ENCODE results near the gene DCPS.
"Not testable (repeated sequence)": the region's sequence is repeated elsewhere in the genome, so short reads cannot be mapped to it uniquely, and the experiment has no call there.

The DCPS gene

DNA sequence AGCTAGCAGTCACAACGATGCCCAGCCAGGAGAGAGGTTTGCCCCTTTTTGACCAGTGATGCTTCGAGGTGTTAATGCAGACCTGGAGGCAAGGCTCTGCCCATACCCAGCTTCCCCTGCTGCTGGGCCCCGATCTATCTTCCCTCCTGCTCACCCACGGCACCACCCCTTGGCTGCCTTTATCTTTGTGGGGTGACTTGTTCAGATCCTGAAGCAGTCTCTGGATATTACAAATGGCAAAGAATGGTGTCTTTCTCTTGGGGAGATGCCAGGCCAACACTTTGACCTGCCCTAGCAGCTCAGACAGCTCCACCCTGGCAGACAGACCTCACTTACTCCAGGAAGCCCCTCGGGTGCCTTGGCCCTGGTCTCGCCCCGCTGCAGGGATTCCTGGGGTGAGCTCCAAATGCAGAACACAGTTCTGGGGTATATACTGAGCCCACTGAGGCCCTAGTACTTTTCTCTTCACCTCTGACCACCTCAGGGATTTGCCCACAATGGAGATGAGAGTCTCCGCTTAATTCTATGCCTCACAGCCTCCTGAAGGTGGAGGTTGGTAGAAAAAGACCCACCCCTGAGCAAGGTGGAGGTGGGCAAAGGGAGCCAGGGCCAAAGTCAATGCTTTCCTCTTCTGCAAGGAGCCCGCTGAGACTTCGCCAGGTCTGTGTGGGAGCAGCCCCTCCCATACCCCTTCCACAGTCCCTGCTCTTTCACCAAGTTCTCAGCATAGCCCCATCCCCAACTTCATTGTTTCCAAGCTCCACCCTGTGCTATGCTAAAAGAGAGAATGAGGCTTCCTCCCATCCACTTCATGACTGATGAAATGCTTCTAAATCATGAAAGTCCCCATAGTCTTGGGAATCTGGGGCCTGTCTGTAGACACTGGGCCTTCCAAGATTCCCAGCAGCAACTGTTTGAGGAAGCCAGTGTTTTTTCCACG, 40.6 kb downstream of the DCPS start:
- DNase-seq = no peak

DNA sequence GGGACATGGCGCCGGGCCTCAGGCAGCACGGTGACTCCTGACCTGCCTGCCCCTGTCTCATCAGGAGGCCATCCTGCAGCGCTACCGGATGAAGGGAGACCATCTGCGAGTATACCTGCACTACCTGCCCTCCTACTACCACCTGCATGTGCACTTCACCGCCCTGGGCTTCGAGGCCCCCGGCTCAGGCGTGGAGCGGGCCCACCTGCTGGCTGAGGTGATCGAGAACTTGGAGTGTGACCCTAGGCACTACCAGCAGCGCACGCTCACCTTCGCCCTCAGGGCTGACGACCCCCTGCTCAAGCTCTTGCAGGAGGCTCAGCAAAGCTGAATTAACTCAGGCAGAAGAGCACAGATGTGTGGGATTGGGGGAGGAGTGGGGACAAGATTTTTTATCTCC, 41.4 kb downstream of the DCPS start:
- no peak for DNase-seq

DNA sequence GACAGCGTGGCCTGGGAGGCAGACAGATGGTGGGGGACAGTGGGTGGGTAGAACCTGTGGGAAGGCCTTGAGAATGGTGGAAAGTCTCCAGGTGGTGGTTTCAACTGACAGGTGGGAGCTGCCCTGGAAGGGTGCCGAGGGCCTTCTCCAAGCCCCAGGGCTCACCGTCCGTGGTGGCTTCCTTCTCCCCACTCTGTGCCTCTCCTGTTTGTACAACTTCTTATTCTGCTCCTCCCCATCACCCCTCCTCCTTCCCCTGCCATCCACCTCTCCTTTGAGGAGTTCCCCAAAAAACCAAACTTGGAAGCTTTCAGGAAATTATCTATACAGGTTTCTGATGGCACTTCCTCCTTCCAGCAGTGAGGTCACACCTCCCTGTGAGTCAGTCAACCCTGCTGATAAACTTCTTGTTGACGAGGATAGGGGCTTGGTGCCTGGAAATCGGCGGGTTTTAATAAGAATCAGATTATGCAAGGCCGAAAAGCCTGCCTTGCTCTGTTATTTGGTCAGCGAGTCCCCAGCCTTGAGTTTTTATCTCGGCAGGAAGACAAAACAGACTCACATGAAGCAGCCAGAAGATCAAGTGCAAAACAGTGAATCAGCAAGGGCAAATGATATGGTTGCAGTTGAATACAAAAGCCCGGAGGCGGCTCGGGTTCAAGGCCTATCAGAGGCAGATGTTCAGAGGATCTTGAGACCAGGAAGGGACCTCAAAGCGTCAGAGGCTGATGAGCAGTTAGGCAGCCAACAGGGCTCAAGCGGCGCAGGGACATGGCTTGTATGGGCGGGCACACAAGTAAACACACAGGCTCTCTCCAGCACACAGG, 42.1 kb downstream of the DCPS start:
- DNase-seq = peak in 1 of 51 donors; percentile 9

DNA sequence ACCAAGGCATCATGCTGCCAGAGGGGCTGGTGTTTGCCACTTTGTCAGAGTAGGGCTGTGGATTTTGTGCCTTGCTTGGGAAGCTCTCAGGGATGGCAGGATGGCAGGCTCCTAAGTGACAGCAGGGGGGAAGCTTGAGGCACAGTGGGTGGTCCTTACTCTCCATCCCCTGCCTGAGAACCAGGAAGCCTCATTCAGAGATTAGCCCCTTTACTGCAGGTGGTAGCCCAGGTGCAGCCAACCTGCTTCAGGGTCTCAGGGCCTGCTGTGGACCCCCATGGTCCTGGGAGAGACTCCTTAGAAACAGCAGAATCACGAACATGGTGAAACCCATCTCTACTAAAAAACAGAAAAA, 42.7 kb downstream of the DCPS start:
- no peak for DNase-seq

DNA sequence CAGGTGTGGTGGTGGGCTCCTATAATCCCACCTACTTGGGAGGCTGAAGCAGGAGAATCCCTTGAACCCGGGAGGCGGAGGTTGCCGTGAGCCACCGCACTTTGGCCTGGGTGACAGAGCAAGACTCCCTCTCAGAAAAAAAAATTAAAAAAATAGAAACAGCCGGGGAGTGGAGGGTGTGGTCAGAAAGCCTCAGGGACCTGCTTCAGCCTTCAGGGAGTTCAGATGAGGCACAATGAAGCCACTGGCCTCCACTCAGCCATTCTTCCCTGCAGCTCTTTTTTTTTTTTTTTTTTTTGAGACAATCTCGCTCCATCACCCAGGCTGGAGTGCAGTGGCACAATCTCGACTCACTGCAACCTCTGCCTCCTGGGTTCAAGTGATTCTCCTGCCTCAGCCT, 43.1 kb downstream of the DCPS start:
- not testable (repeated sequence) for DNase-seq

DNA sequence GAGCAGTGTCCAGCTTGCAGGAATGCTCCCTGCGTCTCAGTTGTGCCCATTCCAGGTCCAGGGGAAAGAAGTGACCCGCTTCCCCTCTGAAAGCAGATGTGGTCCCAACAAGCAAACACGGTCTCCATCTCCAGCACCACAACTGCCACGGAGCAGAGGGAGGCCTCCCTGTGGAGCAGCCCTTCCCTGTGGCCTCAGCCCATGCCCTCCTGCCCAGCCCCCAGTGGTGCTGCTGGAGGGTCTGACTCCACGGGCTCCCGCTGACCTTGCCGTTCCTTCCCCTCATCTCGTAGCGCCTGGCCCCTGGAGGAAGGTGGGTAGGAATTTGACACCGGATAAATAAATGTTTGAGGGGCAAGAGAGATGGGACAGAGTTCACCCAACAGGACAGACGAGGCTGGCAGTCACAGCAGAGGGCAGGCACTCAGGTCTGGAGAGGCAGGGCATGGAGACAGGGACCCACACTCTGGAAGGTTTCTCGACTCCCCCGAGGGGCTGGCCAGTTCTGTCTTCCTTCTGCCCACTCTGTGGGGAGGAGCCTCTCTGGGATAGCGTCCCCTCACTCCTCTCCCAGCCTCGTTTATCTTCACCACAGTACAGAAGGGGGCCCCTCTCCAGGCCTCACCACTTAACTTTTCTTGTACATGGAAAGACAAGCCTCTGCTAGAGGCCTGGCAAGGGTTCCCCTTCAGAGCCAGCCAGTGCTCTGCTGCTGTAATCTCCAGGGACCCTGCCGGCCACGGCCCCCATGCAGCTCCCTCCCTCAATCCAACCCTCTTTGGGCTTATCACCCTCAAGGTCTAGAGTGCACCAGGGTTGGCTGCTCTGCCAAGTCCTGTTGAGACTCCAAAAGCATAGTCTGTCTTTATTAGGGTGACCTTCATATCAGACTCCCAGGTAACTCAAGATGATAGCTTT, 44.1 kb downstream of the DCPS start:
- DNase-seq = no peak

DNA sequence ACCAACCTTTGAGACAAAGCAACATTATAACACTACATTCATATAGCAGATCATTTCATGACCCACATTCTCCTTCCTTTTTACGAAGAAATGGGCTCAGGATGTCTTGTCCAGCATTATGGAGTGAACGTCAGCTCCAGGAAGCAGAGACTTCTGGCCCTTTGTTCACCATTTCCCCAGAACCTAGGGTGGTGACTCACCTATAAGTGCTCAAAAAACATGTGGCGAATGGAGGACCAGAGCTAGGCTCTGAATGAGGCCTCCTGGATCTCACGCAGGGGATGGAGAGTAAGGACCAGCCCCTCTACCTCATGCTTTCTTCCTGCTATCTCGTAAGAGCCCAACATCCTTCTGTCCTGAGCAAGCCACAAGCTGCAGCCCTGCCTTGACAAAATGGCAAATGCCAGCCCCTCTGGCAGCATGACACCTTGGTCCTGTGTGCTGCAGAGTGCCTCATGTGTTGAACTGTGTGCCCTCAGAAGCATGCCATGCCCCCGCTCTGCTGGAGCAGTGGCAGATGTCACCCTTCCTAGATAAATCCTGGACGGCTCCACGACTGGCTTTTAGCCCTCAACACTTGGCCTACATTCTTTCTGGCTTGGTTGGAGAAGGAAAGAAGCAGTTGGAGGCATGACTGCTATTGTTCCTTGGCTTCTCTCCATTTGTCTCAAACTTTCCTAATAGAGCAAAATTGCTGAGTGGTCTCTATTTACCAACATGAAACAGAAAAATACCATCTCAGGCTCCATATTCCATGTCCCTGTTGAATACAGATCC, 45.1 kb downstream of the DCPS start:
- DNase-seq = no peak

DNA sequence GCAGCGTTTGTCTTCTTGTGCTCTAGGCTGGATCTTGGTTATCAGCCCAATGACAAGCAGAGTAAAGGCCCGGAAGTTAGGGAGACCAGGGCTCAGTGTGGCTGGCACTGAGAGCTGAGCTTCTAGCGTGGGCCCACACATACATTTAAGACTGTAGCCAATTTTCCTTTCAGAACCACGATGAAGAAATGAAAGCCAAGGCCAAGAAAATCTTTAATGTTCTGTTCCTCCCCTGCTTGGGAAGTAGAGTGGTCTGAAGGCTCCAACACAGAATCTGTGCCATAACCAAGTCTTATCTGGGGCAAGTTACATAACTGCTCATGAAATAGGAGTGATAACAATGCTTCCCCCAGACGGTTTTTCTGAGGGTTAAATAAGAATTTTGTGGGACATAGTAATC, 47.0 kb downstream of the DCPS start:
- DNase-seq = no peak

DNA sequence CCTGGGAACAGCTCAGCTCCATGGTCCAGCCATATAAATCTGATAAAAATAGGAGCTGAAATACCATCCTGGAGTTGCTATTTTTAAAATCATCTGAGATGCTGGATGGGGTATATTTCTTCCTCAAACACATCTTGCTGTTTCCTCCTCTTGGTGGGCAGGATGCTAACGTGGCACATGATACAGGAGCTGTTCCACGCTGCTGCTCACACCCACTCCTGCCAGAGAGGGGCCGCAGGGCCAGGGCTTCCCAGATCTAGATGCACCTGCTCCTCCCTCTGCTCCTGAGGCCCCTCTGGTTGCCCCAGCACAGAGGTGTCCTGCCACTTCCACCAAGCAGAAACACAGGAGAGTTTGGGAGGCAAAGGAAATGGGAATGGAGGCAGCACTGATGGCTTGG, 48.3 kb downstream of the DCPS start:
- no peak for DNase-seq

DNA sequence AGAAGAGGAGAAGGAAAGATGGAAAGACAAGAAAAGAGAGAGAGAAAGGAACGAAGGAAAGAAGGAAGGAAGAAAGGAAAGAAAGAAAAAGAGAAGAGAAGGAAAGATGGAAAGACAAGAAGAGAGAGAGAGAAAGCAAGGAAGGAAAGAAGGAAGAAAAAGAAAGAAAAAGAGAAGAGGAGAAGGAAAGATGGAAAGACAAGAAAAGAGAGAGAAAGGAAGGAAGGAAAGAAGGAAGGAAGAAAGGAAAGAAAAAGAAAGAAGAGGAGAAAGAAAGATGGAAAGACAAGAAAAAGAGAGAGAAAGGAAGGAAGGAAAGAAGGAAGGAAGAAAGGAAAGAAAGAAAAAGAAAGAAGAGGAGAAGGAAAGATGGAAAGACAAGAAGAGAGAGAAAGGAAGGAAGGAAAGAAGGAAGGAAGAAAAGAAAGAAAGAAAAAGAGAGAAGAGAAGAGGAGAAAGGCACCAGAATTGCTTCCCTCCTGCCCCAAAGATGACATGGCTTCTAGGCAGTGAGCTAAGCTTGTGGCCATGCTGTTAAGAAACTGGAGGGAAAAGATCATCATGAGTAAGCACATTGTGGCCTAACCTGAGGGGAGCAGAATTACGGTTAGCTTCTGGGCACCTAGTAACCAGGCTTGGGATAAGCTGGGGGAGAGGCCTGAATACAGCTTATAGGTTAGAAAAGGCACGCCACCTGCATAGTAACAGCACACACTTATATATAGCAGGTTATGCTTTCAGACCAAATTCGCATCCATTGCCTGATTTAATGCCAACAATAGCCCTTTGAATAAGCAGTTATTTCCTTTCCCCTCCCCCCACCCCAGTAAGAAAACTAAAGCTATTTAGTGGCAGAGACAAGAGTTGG, 49.3 kb downstream of the DCPS start:
- no peak for DNase-seq

DNA sequence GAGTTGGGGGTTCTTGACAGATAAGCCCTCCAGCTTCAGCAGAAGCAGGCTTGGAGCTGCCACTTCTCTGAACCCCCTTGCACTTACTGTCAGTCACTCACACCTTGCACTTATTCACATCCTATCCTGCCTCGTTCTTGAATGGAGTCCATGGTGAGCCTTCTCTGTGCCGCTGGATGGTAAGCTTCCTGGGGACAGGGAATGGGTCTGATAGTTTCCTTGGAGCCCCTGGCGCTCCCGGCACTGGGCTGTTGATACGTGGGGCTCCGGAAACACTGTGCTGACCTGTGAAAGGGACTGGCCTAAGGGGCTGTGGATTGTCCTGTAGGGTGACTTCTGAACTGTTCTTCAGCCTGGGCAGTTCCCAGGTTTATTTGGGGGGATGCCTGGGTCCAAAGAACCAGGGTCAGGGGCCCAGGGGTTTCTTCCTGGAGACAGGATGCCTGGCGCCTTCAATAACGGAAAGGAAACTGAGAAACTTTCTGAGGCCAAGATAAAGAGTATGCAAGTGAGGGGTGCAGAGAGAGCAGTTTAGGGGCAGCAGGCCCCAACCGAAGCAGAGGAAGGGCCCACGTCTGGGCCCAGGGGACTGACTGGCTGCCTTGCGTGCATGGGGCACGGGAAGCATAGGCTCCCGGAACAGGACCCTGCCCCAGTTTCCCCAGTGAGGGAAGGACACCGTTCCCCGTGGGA, 50.9 kb downstream of the DCPS start:
- no peak for DNase-seq

DNA sequence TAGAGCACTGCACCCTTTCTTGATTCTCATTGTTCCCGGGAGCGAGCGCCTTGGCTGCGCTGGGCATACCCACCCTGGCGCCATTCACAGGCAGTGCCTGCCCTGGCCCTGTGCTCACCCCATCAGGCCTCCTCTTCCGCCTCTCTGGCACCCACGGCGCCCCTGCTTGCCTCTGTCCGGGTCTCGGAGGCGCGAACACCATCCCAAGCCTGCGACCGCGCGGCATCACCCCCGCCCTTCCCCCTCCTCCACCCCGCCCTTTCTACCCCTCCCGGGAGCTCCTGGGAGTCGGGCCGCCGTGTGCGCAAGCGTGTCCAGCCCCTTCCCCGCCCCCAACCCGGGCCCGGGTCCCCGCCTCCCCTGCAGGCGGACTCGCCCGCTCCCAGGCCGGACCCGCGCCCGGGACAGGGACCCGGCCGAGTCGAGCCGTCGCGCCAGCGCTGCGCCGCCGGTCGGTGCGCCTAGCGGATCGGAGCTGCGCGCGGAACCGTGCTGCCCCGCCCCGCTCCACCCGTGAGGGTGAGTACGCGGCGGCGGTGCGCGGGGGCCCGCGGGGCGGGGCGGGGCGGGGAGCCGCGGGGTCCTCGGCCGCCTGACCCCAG, 51.6 kb downstream of the DCPS start, which contains the start of gene ST3GAL4:
Gene ST3GAL4, plus strand, starts transcription at position 363 of the 602 bp plus-strand sequence. CDS start 50,470 bp downstream, outside the sequence.
- peak; percentile 33 to 89 (median 79) for DNase-seq

DNA sequence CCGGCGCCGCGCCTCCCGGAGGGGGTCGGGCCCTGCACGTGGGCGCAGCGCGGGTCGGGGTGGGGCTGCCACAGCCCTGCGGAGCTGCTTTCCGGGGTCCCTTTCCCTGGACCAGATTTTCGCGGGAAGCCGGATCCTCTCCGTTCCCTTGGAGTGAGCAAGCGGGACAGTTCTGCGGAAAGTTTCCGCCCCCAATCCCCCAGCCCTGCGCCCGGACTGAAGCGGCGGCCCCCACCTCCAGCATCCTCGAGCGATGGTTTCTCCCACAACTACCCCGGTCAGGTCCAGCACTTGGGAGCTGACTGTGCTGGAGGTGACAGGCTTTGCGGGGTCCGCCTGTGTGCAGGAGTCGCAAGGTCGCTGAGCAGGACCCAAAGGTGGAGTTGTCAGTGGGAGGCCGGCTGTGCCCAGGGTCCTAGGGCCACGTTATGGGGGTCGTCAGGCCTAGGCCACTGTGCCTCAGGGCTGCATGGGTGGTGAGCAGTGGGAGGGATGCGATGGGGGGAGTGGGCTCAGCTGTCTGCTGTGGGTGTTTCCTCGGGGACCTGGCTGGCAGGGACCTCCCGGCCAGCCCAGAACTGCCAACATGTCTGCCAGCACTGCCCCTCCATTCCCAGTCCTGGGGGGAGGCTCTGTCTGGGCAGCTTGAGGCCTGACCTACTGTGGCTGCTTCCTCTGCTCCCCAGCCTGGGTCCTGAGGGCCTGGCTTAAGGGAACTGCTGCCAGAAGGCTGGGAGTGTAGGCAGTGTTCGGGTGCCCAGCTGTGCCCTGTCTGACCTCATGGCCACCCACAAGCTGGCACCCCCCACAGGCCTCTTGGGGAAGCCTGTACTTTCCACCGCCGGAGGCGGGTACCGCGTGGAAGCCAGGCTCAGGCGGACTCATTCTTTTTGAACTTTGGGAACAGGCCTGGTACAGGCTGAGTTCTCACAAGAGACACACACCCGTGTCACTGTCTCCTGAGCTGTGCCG, 52.4 kb downstream of the DCPS start:
- peak in 45 of 51 donors; percentile 23 to 86 (median 67) for DNase-seq

DNA sequence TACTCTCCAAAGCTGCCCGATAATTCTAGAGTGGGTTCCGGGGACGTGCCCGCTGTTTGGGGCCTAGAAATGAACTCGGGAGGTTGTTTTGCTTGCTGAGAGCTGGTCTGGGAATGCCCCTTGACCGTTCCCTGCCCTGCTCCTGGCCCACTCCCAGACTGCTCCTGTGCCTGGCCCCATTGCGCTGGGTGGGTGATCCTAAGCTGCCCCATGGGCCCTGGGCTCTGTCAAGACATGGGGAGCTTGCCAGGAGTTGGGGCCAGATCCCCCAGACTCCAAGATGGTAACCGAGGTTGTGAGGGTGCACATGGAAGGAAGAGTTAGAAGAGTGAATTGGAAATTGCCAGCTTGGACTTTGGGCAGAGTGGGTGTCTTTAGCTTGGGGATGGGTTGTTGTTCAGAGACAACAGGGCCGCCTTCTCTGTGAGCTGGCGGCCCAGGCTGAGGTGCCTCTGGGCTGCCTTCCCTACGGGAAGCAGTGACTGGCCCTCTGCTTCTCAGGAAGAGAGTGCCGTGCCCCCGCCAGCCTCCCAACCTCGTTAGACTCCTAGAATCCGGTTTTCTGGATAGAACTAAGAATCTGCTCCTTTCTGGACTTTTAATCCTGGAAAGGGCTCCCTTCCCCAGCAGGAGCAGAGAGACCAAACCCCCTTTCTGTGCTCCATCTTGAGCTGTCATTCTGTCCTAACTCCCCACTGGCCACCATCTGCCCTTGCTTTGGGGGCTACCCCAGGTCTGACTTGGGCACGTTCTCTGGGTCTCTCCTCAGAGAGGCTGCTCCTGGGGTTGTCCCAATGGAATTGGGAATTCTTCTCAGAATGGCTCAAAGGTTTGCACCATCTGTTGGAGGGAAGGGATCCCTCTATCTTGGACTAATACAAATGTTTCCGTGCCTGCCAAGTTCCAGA, 53.4 kb downstream of the DCPS start:
- peak in 1 of 51 donors; percentile 41 for DNase-seq

DNA sequence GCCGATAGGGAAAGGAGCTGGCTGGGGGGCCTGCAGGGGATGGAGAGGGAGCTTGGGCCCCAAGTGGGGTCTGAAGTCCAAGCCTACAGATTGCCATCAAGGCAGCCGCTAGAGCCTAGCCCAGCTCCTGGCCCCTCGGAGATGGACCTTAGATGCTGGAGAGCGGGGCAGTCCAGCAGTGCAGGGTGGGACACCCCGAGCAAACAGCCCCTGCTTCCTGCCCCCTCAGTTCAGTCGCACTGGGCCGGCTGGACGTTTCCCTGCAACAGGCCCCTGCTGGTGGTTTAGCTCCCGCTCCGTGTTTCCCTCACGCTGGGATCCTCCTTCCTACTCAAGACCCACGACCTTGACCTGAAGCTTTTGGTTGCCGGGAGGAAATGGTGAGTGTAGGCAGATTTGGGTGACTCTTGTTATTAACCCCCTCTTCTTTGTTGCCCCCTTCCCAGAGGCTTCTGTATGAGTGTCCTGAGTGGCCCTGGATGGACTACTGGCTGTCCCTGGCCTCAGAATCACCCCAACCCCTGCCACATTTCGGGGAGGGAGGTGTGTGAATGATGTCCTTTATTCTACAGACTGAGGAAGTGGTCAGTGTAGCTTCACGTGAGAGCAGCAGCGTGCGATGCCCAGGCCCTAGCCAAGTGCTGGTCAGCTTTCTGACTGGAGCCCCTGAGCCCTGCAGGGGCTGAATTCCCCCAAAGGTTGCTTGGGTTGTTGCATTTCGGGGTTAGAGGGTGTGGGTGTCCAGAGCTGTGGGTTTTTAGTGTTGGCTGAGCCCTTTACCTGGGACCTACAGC, 54.3 kb downstream of the DCPS start:
- peak in 2 of 51 donors; percentile 19 to 28 for DNase-seq
